ENCODE measurements around the gene GTF2A1.

The GTF2A1 gene

DNA sequence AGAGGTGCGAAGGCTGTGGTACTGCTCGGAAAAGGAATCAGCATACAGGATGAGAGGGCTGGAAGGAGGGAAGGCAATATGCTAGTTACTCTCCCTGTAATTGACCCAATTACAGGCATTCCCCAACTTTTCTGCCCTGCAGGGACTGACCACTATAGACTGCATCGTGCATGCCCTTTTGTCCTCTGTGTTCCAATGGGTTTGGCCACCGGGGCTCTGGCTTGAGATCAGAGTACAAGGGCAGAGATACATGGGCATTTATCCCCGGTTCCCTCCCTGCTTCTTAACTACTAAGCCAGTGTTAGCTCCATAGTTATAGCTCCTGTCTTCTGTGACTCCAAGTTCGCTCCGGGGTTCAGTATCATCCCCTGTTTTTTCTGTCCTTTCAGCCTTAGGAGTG lies 59.7 kb downstream of the GTF2A1 start:
- Histone ChIP-seq H3K9me3 (ENCODE audit: insufficient read depth, low read length) (no peaks in the 10 kb centered on the region), H3K4me1 (ENCODE audit: insufficient read depth, insufficient read length) (no peaks in the 10 kb centered on the region), H3K27me3 (ENCODE audit: insufficient read depth, insufficient read length) (no peaks in the 10 kb centered on the region), H3K36me3 (ENCODE audit: insufficient read depth, insufficient read length, low read length) (no peaks in the 10 kb centered on the region), H3K4me3 (ENCODE audit: insufficient read length, low read depth) (no peak overlapping the region), H3K9ac (ENCODE audit: insufficient read length, low read depth) (no peak overlapping the region)
- no peak for DNase-seq (ENCODE audit: low read depth, low spot score)
- no peak for TF ChIP-seq SUZ12 (IDR thresholded peaks at IDR 0.05; ENCODE audit: extremely low read depth, insufficient read depth, insufficient read length)
- TF ChIP-seq ZNF274 (IDR thresholded peaks at IDR 0.05; ENCODE audit: low read depth, low read length) = no peak
- TF ChIP-seq YY1 (IDR thresholded peaks at IDR 0.05; ENCODE audit: insufficient read depth, insufficient read length) = no peak

DNA sequence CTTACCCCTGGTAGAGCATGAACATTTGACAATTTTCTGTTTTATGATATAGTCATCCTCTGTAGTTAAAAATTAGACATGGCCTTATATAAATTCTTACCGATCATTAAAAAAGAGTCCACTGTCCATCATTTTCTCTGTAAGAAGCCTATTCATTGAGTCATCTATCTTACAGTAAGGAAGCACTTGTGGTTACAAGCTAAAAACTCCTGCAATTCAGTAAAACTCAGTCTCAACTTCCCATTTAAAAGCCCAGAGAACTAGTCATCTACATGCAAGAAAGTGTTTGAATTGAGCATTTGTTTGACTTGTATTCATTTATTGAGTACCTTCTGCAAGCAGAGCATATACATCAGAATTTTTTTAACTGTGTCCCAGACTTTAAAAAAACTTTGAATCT lies 63.3 kb downstream of the GTF2A1 start:
- H3K27me3 ChIP-seq (ENCODE audit: insufficient read depth, insufficient read length) = no peaks in the 10 kb centered on the region
- H3K4me1 ChIP-seq (ENCODE audit: insufficient read depth, insufficient read length) = no peaks in the 10 kb centered on the region
- TF ChIP-seq SUZ12 (IDR thresholded peaks at IDR 0.05; ENCODE audit: extremely low read depth, insufficient read depth, insufficient read length) (no peak), YY1 (IDR thresholded peaks at IDR 0.05; ENCODE audit: insufficient read depth, insufficient read length) (no peak)
- DNase-seq (ENCODE audit: low read depth, low spot score) = no peak
- H3K4me3 ChIP-seq (ENCODE audit: insufficient read length, low read depth) = no peak overlapping the region
- H3K9ac ChIP-seq (ENCODE audit: insufficient read length, low read depth) = no peak overlapping the region
- no peaks in the 10 kb centered on the region for H3K9me3 ChIP-seq (ENCODE audit: insufficient read depth, low read length)
- no peaks in the 10 kb centered on the region for H3K36me3 ChIP-seq (ENCODE audit: insufficient read depth, insufficient read length, low read length)

- Histone ChIP-seq H3K4me3 (ENCODE audit: insufficient read length, low read depth) (no peak overlapping the region), H3K9ac (ENCODE audit: insufficient read length, low read depth) (no peak overlapping the region), H3K9me3 (ENCODE audit: insufficient read depth, low read length) (no peaks in the 10 kb centered on the region), H3K27me3 (ENCODE audit: insufficient read depth, insufficient read length) (no peaks in the 10 kb centered on the region), H3K4me1 (ENCODE audit: insufficient read depth, insufficient read length) (no peaks in the 10 kb centered on the region), H3K36me3 (ENCODE audit: insufficient read depth, insufficient read length, low read length) (no peaks in the 10 kb centered on the region)
- no peak for DNase-seq (ENCODE audit: low read depth, low spot score)
- TF ChIP-seq YY1 (IDR thresholded peaks at IDR 0.05; ENCODE audit: insufficient read depth, insufficient read length) (no peak), ZNF274 (IDR thresholded peaks at IDR 0.05; ENCODE audit: low read depth, low read length) (no peak), SUZ12 (IDR thresholded peaks at IDR 0.05; ENCODE audit: extremely low read depth, insufficient read depth, insufficient read length) (no peak)
Observed at GRCh38 chr14:81153187-81153586, 67.6 kb downstream of the GTF2A1 start.

GRCh38 chr14:81148635-81149034 lies 72.1 kb downstream of the GTF2A1 start:
- H3K9ac ChIP-seq (ENCODE audit: insufficient read length, low read depth) = no peak overlapping the region
- H3K4me3 ChIP-seq (ENCODE audit: insufficient read length, low read depth) = no peak overlapping the region
- no peaks in the 10 kb centered on the region for H3K4me1 ChIP-seq (ENCODE audit: insufficient read depth, insufficient read length)
- no peaks in the 10 kb centered on the region for H3K27me3 ChIP-seq (ENCODE audit: insufficient read depth, insufficient read length)
- TF ChIP-seq ZNF274 (IDR thresholded peaks at IDR 0.05; ENCODE audit: low read depth, low read length) (no peak), YY1 (IDR thresholded peaks at IDR 0.05; ENCODE audit: insufficient read depth, insufficient read length) (no peak), SUZ12 (IDR thresholded peaks at IDR 0.05; ENCODE audit: extremely low read depth, insufficient read depth, insufficient read length) (no peak)
- no peak for DNase-seq (ENCODE audit: low read depth, low spot score)
- no peaks in the 10 kb centered on the region for H3K36me3 ChIP-seq (ENCODE audit: insufficient read depth, insufficient read length, low read length)
- no peaks in the 10 kb centered on the region for H3K9me3 ChIP-seq (ENCODE audit: insufficient read depth, low read length)

DNA sequence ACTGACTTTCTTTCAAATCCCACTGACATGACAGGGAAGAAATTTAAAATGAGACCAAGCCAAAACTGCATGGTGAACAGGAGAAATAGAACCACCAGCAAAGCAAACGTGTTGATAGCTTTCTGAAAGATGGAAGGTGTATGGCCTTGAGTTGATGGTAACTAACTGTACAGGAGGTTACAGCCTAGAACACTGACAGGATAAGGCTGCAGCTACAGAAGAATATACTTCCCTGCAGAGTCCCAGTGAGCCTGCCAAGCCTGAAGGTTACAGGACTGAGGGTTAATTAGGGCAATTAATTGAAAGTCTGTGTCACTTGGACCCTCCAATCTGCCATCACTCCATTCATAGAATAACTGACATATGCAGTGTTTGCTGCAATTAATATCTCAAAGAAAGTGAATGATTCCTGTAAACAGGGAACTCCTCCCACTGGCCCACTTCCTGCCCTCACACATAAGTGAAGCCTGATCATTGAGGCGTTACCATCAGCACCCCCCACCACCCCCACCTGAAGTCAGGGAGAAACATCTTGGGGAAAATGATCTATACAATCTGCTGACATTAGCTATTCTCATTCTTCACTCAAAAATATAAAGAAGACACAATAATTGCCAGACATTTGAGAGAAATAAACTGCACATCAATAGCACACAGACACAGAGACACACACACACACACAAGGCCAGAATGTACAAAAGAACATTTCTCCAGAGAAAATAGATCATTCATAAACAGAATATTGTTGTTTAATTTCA lies 73.4 kb downstream of the GTF2A1 start:
- no peaks in the 10 kb centered on the region for H3K9me3 ChIP-seq (ENCODE audit: insufficient read depth, low read length)
- H3K27me3 ChIP-seq (ENCODE audit: insufficient read depth, insufficient read length) = no peaks in the 10 kb centered on the region
- DNase-seq (ENCODE audit: low read depth, low spot score) = no peak
- H3K9ac ChIP-seq (ENCODE audit: insufficient read length, low read depth) = no peak overlapping the region
- no peaks in the 10 kb centered on the region for H3K4me1 ChIP-seq (ENCODE audit: insufficient read depth, insufficient read length)
- TF ChIP-seq YY1 (IDR thresholded peaks at IDR 0.05; ENCODE audit: insufficient read depth, insufficient read length) (no peak), SUZ12 (IDR thresholded peaks at IDR 0.05; ENCODE audit: extremely low read depth, insufficient read depth, insufficient read length) (no peak), ZNF274 (IDR thresholded peaks at IDR 0.05; ENCODE audit: low read depth, low read length) (no peak)
- no peak overlapping the region for H3K4me3 ChIP-seq (ENCODE audit: insufficient read length, low read depth)
- H3K36me3 ChIP-seq (ENCODE audit: insufficient read depth, insufficient read length, low read length) = no peaks in the 10 kb centered on the region

GRCh38 chr14:81144824-81145603 lies 75.7 kb downstream of the GTF2A1 start:
- Histone ChIP-seq H3K36me3 (ENCODE audit: insufficient read depth, insufficient read length, low read length) (no peaks in the 10 kb centered on the region), H3K27me3 (ENCODE audit: insufficient read depth, insufficient read length) (no peaks in the 10 kb centered on the region), H3K9me3 (ENCODE audit: insufficient read depth, low read length) (no peaks in the 10 kb centered on the region), H3K4me1 (ENCODE audit: insufficient read depth, insufficient read length) (no peaks in the 10 kb centered on the region), H3K9ac (ENCODE audit: insufficient read length, low read depth) (no peak overlapping the region), H3K4me3 (ENCODE audit: insufficient read length, low read depth) (no peak overlapping the region)
- no peak for DNase-seq (ENCODE audit: low read depth, low spot score)
- TF ChIP-seq ZNF274 (IDR thresholded peaks at IDR 0.05; ENCODE audit: low read depth, low read length) (no peak), YY1 (IDR thresholded peaks at IDR 0.05; ENCODE audit: insufficient read depth, insufficient read length) (no peak), SUZ12 (IDR thresholded peaks at IDR 0.05; ENCODE audit: extremely low read depth, insufficient read depth, insufficient read length) (no peak)

GRCh38 chr14:81143793-81144192 lies 77.0 kb downstream of the GTF2A1 start:
- TF ChIP-seq SUZ12 (IDR thresholded peaks at IDR 0.05; ENCODE audit: extremely low read depth, insufficient read depth, insufficient read length) (no peak), YY1 (IDR thresholded peaks at IDR 0.05; ENCODE audit: insufficient read depth, insufficient read length) (no peak), ZNF274 (IDR thresholded peaks at IDR 0.05; ENCODE audit: low read depth, low read length) (no peak)
- no peaks in the 10 kb centered on the region for H3K4me1 ChIP-seq (ENCODE audit: insufficient read depth, insufficient read length)
- H3K9ac ChIP-seq (ENCODE audit: insufficient read length, low read depth) = no peak overlapping the region
- H3K4me3 ChIP-seq (ENCODE audit: insufficient read length, low read depth) = no peak overlapping the region
- H3K36me3 ChIP-seq (ENCODE audit: insufficient read depth, insufficient read length, low read length) = no peaks in the 10 kb centered on the region
- DNase-seq (ENCODE audit: low read depth, low spot score) = no peak
- no peaks in the 10 kb centered on the region for H3K9me3 ChIP-seq (ENCODE audit: insufficient read depth, low read length)
- H3K27me3 ChIP-seq (ENCODE audit: insufficient read depth, insufficient read length) = no peaks in the 10 kb centered on the region

Measured in NT2/D1 (cell line).